PC-9 (cell line): Measurements from ENCODE around the gene FAXC. TPM values are rescaled to one million over a fixed set of nuclear protein-coding genes. Genes with fewer than 3 reads are reported as not detected.

Source experiments
- BruUV-seq: library from RNA; stranded (reverse); fragments of 400-500 nt; replicated peaks from 2 replicates; lab custom pipeline; 2021; lab: Mats Ljungman, UMichigan
- CTCF ChIA-PET: fragments of 300-600 bp; sonication (Branson Sonifier 250); formaldehyde crosslinking; loops from one replicate; lab custom pipeline; 2022; ENCODE audit warnings: antibody characterized with exemption; lab: Charles Lee
- POLR2A ChIA-PET: fragments of 300-600 bp; sonication (Branson Sonifier 250); formaldehyde crosslinking; loops from one replicate; lab custom pipeline; 2022; ENCODE audit warnings: antibody characterized with exemption; ENCODE audit not compliant: unreplicated experiment; lab: Charles Lee
- DNase-seq, 2 experiments: peaks; one replicate each; pipeline versions ENCODE4 v3.0.0 to v3.0.0-alpha.2; 2015 to 2022; ENCODE audit warnings: mixed read lengths in 1 of 2
- H2AFZ ChIP-seq: fragments of 200-600 bp; sonication (generic); 2 replicates; pipeline ENCODE4 v1.8.1; 2017; ENCODE audit warnings: antibody characterized with exemption
- H3F3A ChIP-seq: fragments of 200-600 bp; sonication (generic); 2 replicates; pipeline ENCODE4 v1.8.1; 2017; ENCODE audit warnings: antibody characterized with exemption, mild to moderate bottlenecking, low read depth; ENCODE audit not compliant: insufficient read depth
- H3K27ac ChIP-seq: fragments of 200-600 bp; sonication (generic); 2 replicates; pipeline ENCODE4 v1.6.1; 2016; ENCODE audit warnings: mixed run types
- H3K27me3 ChIP-seq: fragments of 200-600 bp; sonication (generic); 2 replicates; pipeline ENCODE4 v1.6.1; 2016; ENCODE audit warnings: low read depth, mixed run types; ENCODE audit not compliant: insufficient read depth
- H3K36me3 ChIP-seq: fragments of 200-600 bp; sonication (generic); 2 replicates; pipeline ENCODE4 v1.6.1; 2016; ENCODE audit warnings: low read depth, mixed run types
- H3K4me1 ChIP-seq: fragments of 200-600 bp; sonication (generic); replicated peaks from 2 replicates; pipeline ENCODE4 v1.6.1; 2016; ENCODE audit warnings: mixed run types; ENCODE audit not compliant: insufficient read depth
- H3K4me2 ChIP-seq: fragments of 200-600 bp; sonication (generic); 2 replicates; pipeline ENCODE4 v1.6.1; 2017; ENCODE audit warnings: mixed run types
- H3K4me3 ChIP-seq: fragments of 200-600 bp; sonication (generic); 2 replicates; pipeline ENCODE4 v1.6.1; 2016; ENCODE audit warnings: mixed run types
- H3K79me2 ChIP-seq: fragments of 200-600 bp; sonication (generic); 2 replicates; pipeline ENCODE4 v1.6.1; 2017; ENCODE audit warnings: low read depth, mixed run types
- H3K9me2 ChIP-seq: fragments of 200-600 bp; sonication (generic); 2 replicates; pipeline ENCODE4 v1.8.1; 2017; ENCODE audit warnings: mild to moderate bottlenecking; ENCODE audit not compliant: insufficient read depth
- H3K9me3 ChIP-seq: fragments of 200-600 bp; sonication (generic); 2 replicates; pipeline ENCODE4 v1.8.1; 2016; ENCODE audit warnings: low read depth; ENCODE audit not compliant: insufficient read depth
- H4K20me1 ChIP-seq: fragments of 200-600 bp; sonication (generic); 2 replicates; pipeline ENCODE4 v1.8.1; 2017; ENCODE audit not compliant: insufficient read depth
- CTCF ChIP-seq: fragments of 200-600 bp; sonication (generic); conservative IDR thresholded peaks from 2 replicates; pipeline ENCODE4 v1.6.1; 2017; ENCODE audit warnings: mixed run types, antibody characterized with exemption, mild to moderate bottlenecking, moderate library complexity
- EZH2 ChIP-seq: fragments of 200-600 bp; sonication (generic); IDR thresholded peaks from 2 replicates; pipeline ENCODE4 v1.8.0; 2017; ENCODE audit warnings: antibody characterized with exemption, low read depth
- intact Hi-C: fragments of 100-400 bp; cut with micrococcal nuclease; formaldehyde crosslinking; loops from one replicate; pipeline ENCODE4 v1.10.0; 2022; ENCODE audit not compliant: unreplicated experiment
- total RNA-seq: library from RNA; stranded (reverse); gene quantifications from 2 replicates; pipeline ENCODE4 v1.2.3, GENCODE V29; 2021

FAXC gene
- total RNA-seq, 1 experiment from 2014 or later, result 3.3 TPM

GRCh38 chr6:99384507-99384906 lies 35.0 kb upstream of the FAXC start:
- Histone ChIP-seq H3K9me3 (no peaks in the 10 kb centered on the region), H2AFZ (no peak overlapping the region), H3K9me2 (no peaks in the 10 kb centered on the region), H4K20me1 (no peaks in the 10 kb centered on the region), H3K27me3 (no peaks in the 10 kb centered on the region), H3K79me2 (peaks cover 5% of the 10 kb centered on the region; the same call in 1 of the 2 replicates), H3K4me3 (no peak overlapping the region), H3K36me3 (no peaks in the 10 kb centered on the region), H3K27ac (no peak overlapping the region), H3K4me1 (no peaks in the 10 kb centered on the region), H3F3A (no peaks in the 10 kb centered on the region; the same call in 1 of the 2 replicates), H3K4me2 (no peak overlapping the region)
- TF ChIP-seq CTCF, result no peak
- no peak for TF ChIP-seq EZH2
- ChIA-PET CTCF (no interaction called here), POLR2A (no interaction called here)
- intact Hi-C loops, result no loop called here
- no peak for DNase-seq
- BruUV-seq, result no TSS peak

DNA sequence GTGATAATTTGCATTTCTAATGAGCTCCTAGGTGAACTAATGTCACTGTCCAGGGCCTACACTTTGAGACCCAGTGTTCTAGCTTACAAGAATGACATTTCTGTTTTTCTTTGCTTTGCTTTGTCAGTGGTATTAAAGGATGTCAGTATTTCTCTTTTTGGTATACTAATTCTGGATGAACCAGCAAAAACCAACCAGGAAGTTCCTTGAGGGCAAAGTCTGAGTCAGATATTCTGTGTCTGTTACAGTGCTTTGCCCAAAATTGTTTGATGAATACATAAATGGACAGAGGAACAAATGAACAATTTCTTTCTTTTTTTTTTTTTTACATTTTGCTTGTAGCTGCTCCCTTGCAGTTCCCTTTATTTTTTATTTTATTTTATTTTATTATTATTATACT lies 29.2 kb upstream of the FAXC start:
- CTCF ChIA-PET, result no interaction called here
- Histone ChIP-seq H3K27ac (no peak overlapping the region), H3K4me3 (no peak overlapping the region), H3F3A (no peaks in the 10 kb centered on the region), H3K27me3 (no peaks in the 10 kb centered on the region), H3K36me3 (no peaks in the 10 kb centered on the region), H2AFZ (no peak overlapping the region), H3K79me2 (no peaks in the 10 kb centered on the region), H3K4me1 (no peaks in the 10 kb centered on the region), H3K4me2 (no peak overlapping the region), H3K9me2 (no peaks in the 10 kb centered on the region), H3K9me3 (no peaks in the 10 kb centered on the region), H4K20me1 (no peaks in the 10 kb centered on the region)
- POLR2A ChIA-PET, result no interaction called here
- no peak for DNase-seq
- TF ChIP-seq EZH2, result no peak
- TF ChIP-seq CTCF, result no peak
- BruUV-seq, result no TSS peak
- intact Hi-C loops, result no loop called here

DNA sequence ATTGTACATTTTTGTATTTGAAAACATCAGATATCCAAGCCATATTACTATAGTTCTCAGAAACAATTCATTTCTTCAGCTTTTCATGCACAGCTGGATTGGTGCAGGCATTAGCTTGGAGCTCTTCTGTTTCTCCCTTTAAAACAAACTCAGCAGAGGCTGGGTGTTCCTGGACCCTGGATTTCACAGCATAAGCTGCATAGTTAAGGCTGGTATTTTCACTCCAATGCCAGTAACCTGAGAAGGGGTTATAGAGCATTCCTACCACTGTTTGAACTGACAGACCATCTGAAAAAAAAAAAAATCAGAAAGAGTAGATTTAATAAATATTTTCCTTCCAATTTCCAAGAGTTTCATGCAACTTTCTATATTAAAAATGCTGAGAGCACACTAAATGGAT lies 20.1 kb upstream of the FAXC start:
- Histone ChIP-seq H2AFZ (no peak overlapping the region), H3K4me3 (no peak overlapping the region), H3K4me1 (no peaks in the 10 kb centered on the region), H3K27me3 (no peaks in the 10 kb centered on the region), H3K79me2 (no peaks in the 10 kb centered on the region), H3K4me2 (no peak overlapping the region), H4K20me1 (no peaks in the 10 kb centered on the region), H3K9me3 (no peaks in the 10 kb centered on the region), H3F3A (no peaks in the 10 kb centered on the region), H3K27ac (no peak overlapping the region), H3K9me2 (no peaks in the 10 kb centered on the region), H3K36me3 (no peaks in the 10 kb centered on the region)
- intact Hi-C loops, result no loop called here
- no peak for TF ChIP-seq EZH2
- no peak for TF ChIP-seq CTCF
- no peak for DNase-seq
- BruUV-seq, result no TSS peak
- POLR2A ChIA-PET, result no interaction called here
- CTCF ChIA-PET, result no interaction called here
